ENCODE data around the gene STXBP1. TPM values are rescaled to one million over a fixed set of nuclear protein-coding genes. Genes with fewer than 3 reads are reported as not detected.

The STXBP1 gene
- total and polyA plus RNA-seq, 2 of the 8 experiments (the other 6 are each of a cell fraction or from before 2014, with no cell fraction given), result 11.5 to 60.9 TPM

DNA sequence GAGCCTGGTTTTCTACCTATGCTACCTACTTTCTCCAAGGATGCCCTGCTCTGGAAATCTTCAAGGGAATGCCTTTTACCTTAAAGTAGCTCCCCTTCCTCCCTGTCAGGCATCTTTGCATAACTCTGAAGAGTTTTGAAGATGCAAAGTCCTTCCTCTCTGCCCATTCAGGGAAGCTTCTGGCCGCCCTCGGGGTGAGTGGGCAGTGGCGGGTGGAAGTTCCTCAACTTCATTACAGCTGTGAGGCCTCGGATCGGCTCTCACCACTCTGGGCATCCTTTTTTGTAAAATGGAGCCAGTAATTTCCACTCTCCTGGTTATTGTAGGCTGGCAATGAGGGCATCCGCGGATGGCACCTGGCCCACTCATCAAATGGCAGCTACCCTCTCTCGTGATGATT is 31.7 kb upstream of the STXBP1 start:
- Histone ChIP-seq H4K91ac (replicated peaks; ENCODE audit: insufficient read length, low read length) (no peak overlapping the region), H3K4me1 (replicated peaks in 1 of 4; ENCODE audit: control insufficient read depth in 3 of 4, insufficient read depth in 4 of 4, low read length in 3 of 4) (peaks cover 0 to 11% (median 8%) of the 10 kb centered on the region in 4 experiments; a peak in 6 of 7 replicates), H2BK120ac (replicated peaks; ENCODE audit: low read depth, low read length) (no peak overlapping the region), H3K4me3 (ENCODE audit: extremely low read depth in 1 of 4, insufficient read depth in 2 of 4, low read depth in 3 of 4, low read length in 4 of 4) (no peak overlapping the region), H3K27ac (ENCODE audit: low read depth, low read length) (no peak overlapping the region), H3K56ac (replicated peaks; ENCODE audit: insufficient read length, low read depth, low read length) (no peak overlapping the region), H2BK15ac (ENCODE audit: low read length) (no peak overlapping the region), H3K23me2 (ENCODE audit: low read depth, low read length) (no peaks in the 10 kb centered on the region; the same call in 1 of the 2 replicates), H2AFZ (ENCODE audit: low read length) (no peak overlapping the region), H3K23ac (ENCODE audit: insufficient read length) (no peak overlapping the region), H2AK5ac (ENCODE audit: low read depth, low read length) (no peak overlapping the region), H2BK20ac (ENCODE audit: low read length) (no peak overlapping the region), H3K9ac (replicated peaks in 1 of 4; ENCODE audit: extremely low read depth in 1 of 4, low read depth in 3 of 4, low read length in 3 of 4) (no peak overlapping the region), H3K4me2 (ENCODE audit: insufficient read depth in 1 of 2, low read depth in 2 of 2, low read length in 2 of 2) (no peak overlapping the region), H4K5ac (ENCODE audit: insufficient read length, low read depth, low read length) (no peak overlapping the region), H3K4ac (replicated peaks; ENCODE audit: insufficient read length, low read depth, low read length) (no peak overlapping the region), H3K79me1 (ENCODE audit: low read depth, low read length) (no peaks in the 10 kb centered on the region), H3K79me2 (ENCODE audit: control insufficient read depth in 1 of 2, insufficient read depth in 2 of 2, low read length in 2 of 2) (no peaks in the 10 kb centered on the region), H2BK5ac (ENCODE audit: low read depth, low read length) (no peak overlapping the region), H3K18ac (ENCODE audit: extremely low read depth, low read length) (no peak overlapping the region), H2BK12ac (ENCODE audit: low read depth, low read length) (no peak overlapping the region), H3K14ac (ENCODE audit: insufficient read length) (no peak overlapping the region), H3K27me3 (replicated peaks in 1 of 4; ENCODE audit: control insufficient read depth in 3 of 4, extremely low read depth in 1 of 4, insufficient read depth in 3 of 4, low read length in 3 of 4) (no peaks in the 10 kb centered on the region), H4K8ac (ENCODE audit: extremely low read depth, insufficient read depth, low read length) (no peak overlapping the region), H3K9me3 (ENCODE audit: insufficient read depth in 2 of 2, low read depth in 1 of 2, low read length in 1 of 2) (no peaks in the 10 kb centered on the region), H3K36me3 (ENCODE audit: control insufficient read depth in 2 of 4, insufficient read depth in 4 of 4, low read length in 3 of 4) (no peaks in the 10 kb centered on the region), H4K20me1 (replicated peaks in 1 of 2; ENCODE audit: control insufficient read depth in 1 of 2, insufficient read depth in 2 of 2, low read length in 2 of 2) (no peaks in the 10 kb centered on the region)
- ChIA-PET POLR2A (ENCODE audit: partially characterized antibody) (interaction anchor here (0.8 to 1.3 kb wide), 2 partner anchors 9 to 129 kb away, joined by 3 to 5 read pairs; partner anchors contain the start of genes LRSAM1 and RPL12), CTCF (ENCODE audit: partially characterized antibody) (interaction anchor here (0.7 to 8.3 kb wide), 13 partner anchors 8 to 269 kb away, joined by 3 to 61 read pairs (median 4); no protein-coding TSS in a partner anchor)
- no peak for DNase-seq (ENCODE audit: low read depth in 1 of 2, low spot score in 2 of 2)
- FAIRE-seq, result no peak
- WGBS, 2 experiments (ENCODE audit: extremely low coverage in 1 of 2, insufficient coverage in 1 of 2, insufficient read length in 1 of 2, insufficient replicate concordance in 2 of 2, low coverage in 1 of 2, low lambda C conversion rate in 2 of 2, missing lambda C conversion rate in 1 of 2), result 87% methylated on average over 8 of the region's 8 CpGs; no CpG with 5 or more reads in 1 of the 2 experiments
- TF ChIP-seq NRF1 (IDR thresholded peaks at IDR 0.05; ENCODE audit: low read depth, low read length) (no peak), CREB1 (IDR thresholded peaks at IDR 0.05) (no peak), CBX5 (IDR thresholded peaks at IDR 0.05; ENCODE audit: low read depth, low read length) (no peak), FOSL1 (IDR thresholded peaks at IDR 0.05; ENCODE audit: insufficient read depth, low read depth, low read length) (no peak), ASH2L (IDR thresholded peaks at IDR 0.05; ENCODE audit: low read length) (no peak), TCF12 (IDR thresholded peaks at IDR 0.05; ENCODE audit: low read depth, low read length) (no peak), SP1 (IDR thresholded peaks at IDR 0.05; ENCODE audit: low read depth, low read length) (no peak), CHD2 (IDR thresholded peaks at IDR 0.05; ENCODE audit: low read length) (no peak), JUN (IDR thresholded peaks at IDR 0.05; ENCODE audit: low read depth, low read length) (no peak), SAP30 (IDR thresholded peaks at IDR 0.05; ENCODE audit: insufficient read depth, insufficient replicate concordance, low read length) (no peak), RNF2 (IDR thresholded peaks at IDR 0.05; ENCODE audit: borderline replicate concordance, low read depth, low read length, missing control alignments, poor library complexity, severe bottlenecking) (no peak), RBBP5 (IDR thresholded peaks at IDR 0.05; ENCODE audit: borderline replicate concordance, low read depth, low read length) (no peak), SIN3A (conservative IDR thresholded peaks at IDR 0.05 in 1 of 2, IDR thresholded peaks at IDR 0.05 in 1 of 2; ENCODE audit: low read depth in 1 of 2, low read length in 2 of 2) (no peak)
- TF ChIP-seq, protein P1, sequence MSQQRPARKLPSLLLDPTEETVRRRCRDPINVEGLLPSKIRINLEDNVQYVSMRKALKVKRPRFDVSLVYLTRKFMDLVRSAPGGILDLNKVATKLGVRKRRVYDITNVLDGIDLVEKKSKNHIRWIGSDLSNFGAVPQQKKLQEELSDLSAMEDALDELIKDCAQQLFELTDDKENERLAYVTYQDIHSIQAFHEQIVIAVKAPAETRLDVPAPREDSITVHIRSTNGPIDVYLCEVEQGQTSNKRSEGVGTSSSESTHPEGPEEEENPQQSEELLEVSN (IDR thresholded peaks at IDR 0.05), result no peak
